HL-60 (cell line): Measurements from ENCODE around the gene COMMD1.

Experiments
- DNase-seq, 2 experiments: peaks; one replicate each; pipeline ENCODE4 v3.0.0-alpha.2; 2010 to 2020; ENCODE audit warnings: low read depth in 1 of 2, low spot score in 1 of 2
- H3K27ac ChIP-seq: fragments of 250-450 bp; sonication (Bioruptor Pico); replicated peaks from 2 replicates; pipeline ENCODE4 v1.5.1; 2020; ENCODE audit warnings: mild to moderate bottlenecking, moderate library complexity
- H3K27me3 ChIP-seq: fragments of 250-450 bp; sonication (Bioruptor Pico); 2 replicates; pipeline ENCODE4 v1.5.1; 2021; ENCODE audit warnings: mild to moderate bottlenecking, moderate library complexity; ENCODE audit not compliant: insufficient read depth, poor library complexity, severe bottlenecking
- H3K4me3 ChIP-seq: replicated peaks from 2 replicates; pipeline ENCODE4 v1.5.1; 2011; ENCODE audit warnings: mild to moderate bottlenecking, control low read depth, low read length; ENCODE audit not compliant: insufficient read depth
- GABPA ChIP-seq: IDR thresholded peaks from 2 replicates; pipeline ENCODE4 v1.6.1; 2012; ENCODE audit warnings: low read depth
- POLR2AphosphoS5 ChIP-seq: IDR thresholded peaks from 2 replicates; pipeline ENCODE4 v1.6.1; 2012; ENCODE audit warnings: low read depth
- REST ChIP-seq: IDR thresholded peaks from 2 replicates; pipeline ENCODE4 v1.6.1; 2012; ENCODE audit warnings: low read depth; ENCODE audit not compliant: insufficient replicate concordance
- SPI1 ChIP-seq: IDR thresholded peaks from 2 replicates; pipeline ENCODE4 v1.6.1; 2012; ENCODE audit warnings: low read depth, mild to moderate bottlenecking, borderline replicate concordance
- TF ChIP-seq, protein P1 (sequence below): IDR thresholded peaks from one replicate; pipeline ENCODE4 v1.5.1; 2011; ENCODE audit warnings: low read length, control low read depth, inconsistent platforms; ENCODE audit not compliant: insufficient read depth

The COMMD1 gene

DNA sequence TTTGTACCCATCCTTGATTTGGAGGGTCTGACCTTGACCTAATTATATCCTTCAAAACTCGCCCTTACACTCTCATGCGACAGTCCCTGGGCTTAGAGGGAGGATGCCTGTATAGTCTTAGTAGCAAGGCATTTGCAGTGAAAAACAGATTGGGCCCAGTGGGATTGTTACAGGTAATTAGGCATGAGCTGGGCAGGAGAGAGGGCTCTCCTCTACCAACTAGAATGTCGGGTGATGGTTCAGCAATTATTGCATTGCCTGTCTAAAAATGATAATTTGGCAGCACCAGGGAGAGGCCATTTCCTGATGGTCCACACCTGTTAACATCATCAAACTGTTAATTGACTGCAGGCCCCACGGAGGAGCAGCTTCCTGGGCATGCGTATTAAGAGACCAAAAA is 32.4 kb downstream of the COMMD1 start:
- Histone ChIP-seq H3K27me3 (no peaks in the 10 kb centered on the region), H3K4me3 (no peak overlapping the region), H3K27ac (no peak overlapping the region)
- TF ChIP-seq REST (no peak), POLR2AphosphoS5 (no peak), SPI1 (no peak), GABPA (no peak)
- TF ChIP-seq, protein P1, sequence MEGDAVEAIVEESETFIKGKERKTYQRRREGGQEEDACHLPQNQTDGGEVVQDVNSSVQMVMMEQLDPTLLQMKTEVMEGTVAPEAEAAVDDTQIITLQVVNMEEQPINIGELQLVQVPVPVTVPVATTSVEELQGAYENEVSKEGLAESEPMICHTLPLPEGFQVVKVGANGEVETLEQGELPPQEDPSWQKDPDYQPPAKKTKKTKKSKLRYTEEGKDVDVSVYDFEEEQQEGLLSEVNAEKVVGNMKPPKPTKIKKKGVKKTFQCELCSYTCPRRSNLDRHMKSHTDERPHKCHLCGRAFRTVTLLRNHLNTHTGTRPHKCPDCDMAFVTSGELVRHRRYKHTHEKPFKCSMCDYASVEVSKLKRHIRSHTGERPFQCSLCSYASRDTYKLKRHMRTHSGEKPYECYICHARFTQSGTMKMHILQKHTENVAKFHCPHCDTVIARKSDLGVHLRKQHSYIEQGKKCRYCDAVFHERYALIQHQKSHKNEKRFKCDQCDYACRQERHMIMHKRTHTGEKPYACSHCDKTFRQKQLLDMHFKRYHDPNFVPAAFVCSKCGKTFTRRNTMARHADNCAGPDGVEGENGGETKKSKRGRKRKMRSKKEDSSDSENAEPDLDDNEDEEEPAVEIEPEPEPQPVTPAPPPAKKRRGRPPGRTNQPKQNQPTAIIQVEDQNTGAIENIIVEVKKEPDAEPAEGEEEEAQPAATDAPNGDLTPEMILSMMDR = no peak
- DNase-seq = no peak

DNA sequence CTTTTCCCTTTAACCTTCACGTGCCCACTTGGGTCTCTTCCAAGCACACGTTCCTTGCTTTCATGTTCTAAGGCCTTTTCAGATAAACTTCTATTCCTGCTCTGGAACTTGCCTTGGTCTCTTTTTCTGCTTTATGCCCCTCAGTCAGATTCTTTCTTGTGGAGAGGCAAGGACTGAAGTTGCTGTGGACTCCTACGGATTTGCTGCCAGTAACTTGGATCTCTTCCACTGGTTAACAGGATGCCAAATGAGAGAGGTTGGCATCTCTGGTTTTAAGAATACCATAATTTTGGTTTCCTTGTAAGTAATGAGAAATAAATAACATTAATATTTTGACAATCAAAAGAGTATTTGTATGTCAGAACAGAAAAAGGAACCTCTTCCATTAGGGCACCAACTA is 33.0 kb downstream of the COMMD1 start:
- no peak overlapping the region for H3K27ac ChIP-seq
- TF ChIP-seq REST (no peak), POLR2AphosphoS5 (no peak), SPI1 (no peak), GABPA (no peak)
- TF ChIP-seq, protein P1 = no peak
- no peak overlapping the region for H3K4me3 ChIP-seq
- H3K27me3 ChIP-seq = no peaks in the 10 kb centered on the region
- DNase-seq = no peak

- Histone ChIP-seq H3K4me3 (no peak overlapping the region), H3K27ac (no peak overlapping the region), H3K27me3 (no peaks in the 10 kb centered on the region)
- no peak for TF ChIP-seq GABPA
- TF ChIP-seq REST = no peak
- TF ChIP-seq SPI1 = no peak
- TF ChIP-seq, protein P1 = no peak
- TF ChIP-seq POLR2AphosphoS5 = no peak
- DNase-seq = no peak
These were observed 37.8 kb downstream of the COMMD1 start for GRCh38 chr2:61943251-61943650.
